IPS-11a (cell line): ENCODE results near the gene TSHZ2.

Experiments
- H3K4me3 ChIP-seq: one replicate; pipeline ENCODE4 v1.5.1; 2013; ENCODE audit warnings: low read depth, low read length, control low read depth

TSHZ2 gene

DNA sequence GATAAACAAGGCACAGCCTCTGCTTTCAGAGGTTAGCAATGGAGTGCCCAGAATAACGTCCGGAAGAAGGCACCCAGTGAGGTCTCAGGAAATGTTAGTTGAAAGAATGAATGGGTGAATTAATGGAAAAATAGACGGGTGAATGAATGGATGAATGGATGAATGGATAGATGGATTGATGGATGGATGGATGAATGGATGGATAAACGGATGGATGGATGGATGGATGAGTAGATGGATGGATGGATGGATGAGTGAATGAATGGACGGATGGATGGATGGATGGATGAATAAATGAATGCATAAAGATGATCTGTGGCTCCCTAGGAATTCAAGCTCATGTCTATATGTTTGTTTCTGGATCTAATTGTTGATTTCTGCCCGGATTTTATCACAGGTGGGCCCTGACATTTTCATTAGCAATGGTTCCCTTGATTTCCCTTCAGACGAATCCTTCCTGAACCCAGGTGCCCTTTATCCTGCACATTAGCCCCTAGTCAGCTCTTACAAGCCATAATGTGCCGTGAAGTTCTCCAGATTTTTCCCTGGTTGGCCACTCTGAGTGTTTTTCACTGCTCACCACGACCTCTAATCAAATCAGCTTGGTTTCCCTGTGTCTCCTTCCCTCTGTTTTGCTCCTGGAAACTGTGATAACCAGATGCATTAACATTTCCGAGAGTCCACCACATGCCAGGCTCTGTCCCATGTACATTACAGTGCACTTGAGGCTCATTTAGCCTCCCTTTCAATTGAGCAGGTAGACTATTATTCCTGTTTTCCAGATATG, 22.2 kb downstream of the TSHZ2 start:
- no peak overlapping the region for H3K4me3 ChIP-seq

DNA sequence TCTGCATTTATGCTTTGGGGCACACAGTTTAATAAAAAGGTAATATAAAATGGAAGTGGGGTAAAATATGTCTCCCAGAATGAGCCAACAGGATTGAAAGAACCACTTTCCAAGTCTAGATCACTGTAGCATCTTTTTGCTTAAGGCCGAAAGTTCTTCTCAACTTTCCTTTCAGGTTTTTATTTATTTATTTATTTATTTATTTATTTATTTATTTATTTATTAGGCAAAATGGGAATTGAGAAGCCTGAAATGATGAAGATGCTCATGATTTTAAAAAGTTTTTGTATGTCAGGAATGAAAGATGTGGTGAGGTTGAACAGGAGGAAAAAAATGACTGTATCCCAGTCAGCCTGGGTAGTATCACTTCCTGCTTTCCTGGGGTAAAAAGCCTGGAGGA, 24.0 kb downstream of the TSHZ2 start:
- no peak overlapping the region for H3K4me3 ChIP-seq

DNA sequence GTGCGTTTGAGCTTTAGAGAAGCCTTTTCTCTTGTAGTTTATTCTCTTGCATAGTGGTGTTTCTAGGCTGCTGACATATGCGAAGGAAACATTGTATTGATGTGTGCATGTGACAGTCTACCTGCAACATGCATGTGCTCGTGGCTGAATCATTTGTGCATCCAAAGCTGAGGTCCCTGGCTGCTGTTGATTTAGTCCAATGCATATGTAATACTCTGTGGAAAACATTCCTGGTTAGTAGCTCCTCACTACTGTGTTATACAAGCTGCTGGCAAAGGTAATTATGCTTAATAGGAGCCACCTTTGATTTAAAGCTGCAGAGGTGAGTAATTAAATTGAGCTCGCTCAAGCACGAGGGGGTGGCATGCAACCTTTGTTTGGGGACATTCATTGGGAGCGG, 24.5 kb downstream of the TSHZ2 start:
- no peak overlapping the region for H3K4me3 ChIP-seq

DNA sequence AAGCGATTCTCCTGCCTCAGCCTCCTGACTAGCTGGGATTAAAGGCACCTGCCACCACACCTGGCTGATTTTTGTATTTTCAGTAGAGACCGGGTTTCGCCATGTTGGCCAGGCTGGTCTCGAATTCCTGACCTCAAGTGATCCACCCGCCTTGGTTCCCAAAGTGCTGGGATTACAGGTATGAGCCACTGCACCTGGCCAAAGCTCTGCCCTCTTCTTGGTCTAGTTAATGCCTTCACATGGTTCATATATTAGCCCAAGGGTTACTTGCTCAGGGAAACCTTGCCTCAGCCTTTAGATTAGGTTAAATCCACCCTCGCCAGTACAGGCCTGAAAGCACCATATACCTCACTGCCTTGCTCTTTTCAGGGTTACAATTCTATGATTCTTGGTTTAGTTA, 26.1 kb downstream of the TSHZ2 start:
- no peak overlapping the region for H3K4me3 ChIP-seq

DNA sequence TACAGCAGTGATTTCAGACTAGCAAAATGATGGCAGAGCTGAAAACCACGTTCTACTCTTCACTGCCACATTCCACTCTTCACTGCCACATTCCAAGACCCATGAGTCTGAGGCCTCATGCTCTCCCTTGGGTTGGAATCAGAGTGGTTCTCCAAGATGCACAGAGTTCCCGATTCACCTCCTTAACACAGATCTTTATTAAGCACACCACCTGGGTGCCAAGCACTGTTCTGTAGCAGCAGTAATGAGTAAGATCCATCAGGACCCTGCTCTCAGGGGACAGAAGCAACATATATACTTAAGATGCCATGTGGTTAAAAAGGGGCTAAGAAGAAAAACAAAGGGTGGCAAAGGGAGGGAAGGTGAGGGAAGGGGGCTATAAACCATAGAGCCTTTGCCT, 26.9 kb downstream of the TSHZ2 start:
- H3K4me3 ChIP-seq = no peak overlapping the region

DNA sequence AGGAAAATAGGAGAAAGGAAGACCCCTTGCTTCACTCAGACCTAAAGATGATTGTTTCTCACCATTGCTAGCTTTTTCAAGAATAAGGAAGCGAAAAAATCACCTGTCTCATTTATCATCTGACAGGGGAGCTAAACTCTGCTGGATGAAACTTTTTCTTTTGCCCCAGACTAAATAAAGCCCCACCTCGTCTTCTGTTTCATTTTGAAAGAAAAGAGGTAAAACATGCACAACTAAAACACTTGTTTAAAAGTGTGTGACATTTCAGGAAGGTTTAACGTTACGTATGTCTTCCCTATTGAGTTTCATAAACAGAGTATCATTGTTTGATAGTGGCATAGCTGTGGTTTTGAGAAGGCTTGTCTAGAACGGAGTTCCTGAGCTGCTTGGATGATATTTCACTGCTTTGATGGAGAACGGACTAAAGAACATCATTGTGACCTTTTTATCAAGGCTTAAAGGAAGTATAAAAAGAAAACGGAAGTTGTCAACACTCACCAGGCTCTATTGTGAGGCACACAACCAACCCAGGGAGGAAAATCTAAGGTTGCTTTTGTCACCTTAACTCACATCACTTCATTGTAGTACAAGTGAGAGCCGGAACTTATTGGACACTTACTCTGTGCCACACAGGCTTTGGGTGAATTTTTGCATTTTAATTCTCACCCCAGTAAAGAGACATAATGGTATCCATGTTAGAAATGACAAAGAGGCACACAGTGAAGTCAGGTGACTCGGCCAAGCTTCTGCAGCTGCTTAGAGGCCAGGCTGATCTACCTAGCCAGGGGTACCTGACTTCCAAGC, 29.5 kb downstream of the TSHZ2 start:
- H3K4me3 ChIP-seq = no peak overlapping the region

DNA sequence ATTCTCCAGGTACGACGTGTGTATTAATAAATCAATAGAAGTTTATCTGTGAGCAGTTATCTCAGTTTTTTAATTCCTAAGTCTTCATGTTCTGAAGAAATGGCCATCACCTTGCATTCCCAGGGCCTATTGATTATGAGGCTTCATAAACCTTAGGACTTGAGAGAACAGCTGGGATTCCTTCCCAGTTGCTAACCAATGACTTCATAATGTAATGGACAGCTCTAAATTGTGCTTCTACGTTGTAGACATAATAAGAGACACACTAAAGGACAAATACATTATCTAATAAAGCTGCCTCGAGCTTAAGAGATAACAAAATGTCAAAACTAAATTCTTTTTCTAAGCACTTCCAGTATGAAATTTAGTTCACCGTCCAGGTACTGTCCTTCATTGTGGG, 30.6 kb downstream of the TSHZ2 start:
- H3K4me3 ChIP-seq = no peak overlapping the region

DNA sequence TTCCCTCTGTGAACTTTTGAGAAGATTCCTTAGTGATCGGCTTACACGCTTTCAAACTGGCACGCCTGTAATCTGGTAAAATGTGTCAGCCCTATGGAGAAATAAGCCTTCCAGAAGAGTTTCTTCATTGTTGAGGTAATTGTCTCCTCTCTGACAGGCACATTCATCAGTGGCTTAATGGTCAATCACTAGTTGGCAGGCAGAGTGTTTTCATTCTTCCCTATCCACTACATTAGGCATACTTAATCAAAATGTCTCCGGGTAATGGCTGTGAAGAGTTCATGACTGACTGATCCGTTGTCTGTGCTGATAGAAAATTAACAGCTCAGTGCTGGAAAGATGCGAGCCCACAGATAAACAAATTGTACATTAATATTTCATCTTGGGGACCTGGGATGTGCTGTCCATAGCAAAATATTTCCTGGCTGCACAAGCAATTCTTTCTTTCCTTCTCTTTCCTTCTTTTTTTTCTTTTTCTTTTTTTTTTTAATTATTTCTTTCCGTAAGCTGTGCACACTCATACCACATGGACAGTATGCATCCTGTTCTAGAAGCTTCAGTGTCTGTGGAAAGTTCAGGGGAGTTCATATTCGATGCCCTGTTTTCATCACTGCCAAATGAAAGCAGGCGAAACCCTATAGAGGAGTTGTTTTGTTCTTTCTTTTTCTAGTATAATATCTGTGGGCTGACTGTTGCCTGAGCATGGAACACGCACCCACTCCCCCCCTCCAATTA, 31.4 kb downstream of the TSHZ2 start:
- H3K4me3 ChIP-seq = no peak overlapping the region

DNA sequence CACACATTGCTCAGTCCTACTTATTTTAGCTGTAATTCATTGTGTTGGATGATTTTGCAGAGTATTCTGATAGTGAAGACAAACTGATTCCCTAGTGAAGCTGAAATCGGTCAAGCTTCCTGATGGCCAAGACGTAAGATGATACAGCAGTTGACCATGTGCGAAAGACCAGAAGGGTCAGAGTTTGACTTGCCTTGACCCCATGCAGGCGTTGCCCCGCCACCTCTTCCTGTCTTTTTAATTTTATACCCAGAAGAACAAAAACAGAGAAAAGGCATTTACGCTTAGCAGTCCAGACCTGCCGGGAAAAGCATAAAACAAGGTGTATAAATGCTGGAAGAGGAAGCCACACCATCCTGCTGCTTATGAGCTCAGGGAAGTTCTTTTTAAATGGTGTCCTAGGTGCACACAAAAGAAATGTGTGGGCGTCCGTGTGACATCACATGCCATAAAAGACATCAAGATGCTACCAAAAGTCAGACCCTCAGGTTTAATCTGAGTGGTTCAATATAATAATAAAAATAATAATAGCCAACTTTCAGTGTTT, 32.2 kb downstream of the TSHZ2 start:
- H3K4me3 ChIP-seq = no peak overlapping the region

DNA sequence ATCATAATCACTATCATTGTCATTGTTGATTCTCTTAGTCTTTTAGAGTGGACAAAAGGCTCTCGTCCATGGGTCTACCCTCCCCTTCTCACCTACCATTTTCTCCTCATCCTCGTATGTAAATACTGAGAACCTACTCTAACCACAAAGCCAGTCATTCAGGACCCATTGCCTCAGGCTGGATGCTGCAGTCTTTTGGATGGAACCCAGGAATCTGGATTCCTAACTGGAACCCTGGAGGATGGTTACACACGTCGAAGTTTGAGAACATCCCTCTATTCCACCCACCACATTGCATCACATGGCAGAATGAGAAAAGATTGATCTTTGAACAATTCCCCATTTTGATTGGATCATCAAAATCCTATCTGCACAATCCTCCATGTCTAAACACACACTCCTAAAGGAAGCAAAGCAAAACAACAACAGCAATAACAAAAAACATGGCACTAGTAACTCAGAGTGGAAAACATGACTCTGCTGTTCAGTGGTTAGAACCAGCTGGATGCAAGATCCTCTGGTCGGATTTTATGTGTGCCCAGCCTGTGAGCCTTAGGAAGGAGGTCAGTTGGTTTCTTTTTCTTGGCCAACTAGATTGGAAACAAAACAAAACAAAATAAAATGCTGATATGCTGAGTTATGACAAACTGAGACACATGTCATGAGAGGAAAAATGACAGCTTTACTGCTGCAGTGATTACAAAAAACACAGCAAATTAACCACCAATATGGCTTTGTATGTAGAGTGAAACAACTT, 38.0 kb downstream of the TSHZ2 start:
- H3K4me3 ChIP-seq = no peak overlapping the region

DNA sequence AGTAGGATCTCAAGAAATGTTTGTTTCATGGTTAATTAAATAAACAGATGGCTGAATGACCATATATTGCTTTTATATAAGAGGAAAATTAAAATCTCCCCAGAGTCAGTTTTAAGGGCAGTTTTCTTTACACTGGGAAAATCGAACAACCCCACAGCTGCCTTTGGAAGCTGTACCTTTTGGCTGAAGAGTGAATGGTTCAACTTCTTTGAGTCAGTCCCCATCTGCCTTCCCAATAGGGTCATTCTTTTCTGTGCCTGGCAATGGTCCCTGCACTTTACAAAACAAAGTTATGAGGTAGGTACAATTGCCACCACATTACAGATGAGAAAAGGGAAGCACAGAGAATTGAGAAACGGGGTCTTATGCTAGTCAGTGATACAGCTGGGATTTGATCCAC, 39.5 kb downstream of the TSHZ2 start:
- no peak overlapping the region for H3K4me3 ChIP-seq

DNA sequence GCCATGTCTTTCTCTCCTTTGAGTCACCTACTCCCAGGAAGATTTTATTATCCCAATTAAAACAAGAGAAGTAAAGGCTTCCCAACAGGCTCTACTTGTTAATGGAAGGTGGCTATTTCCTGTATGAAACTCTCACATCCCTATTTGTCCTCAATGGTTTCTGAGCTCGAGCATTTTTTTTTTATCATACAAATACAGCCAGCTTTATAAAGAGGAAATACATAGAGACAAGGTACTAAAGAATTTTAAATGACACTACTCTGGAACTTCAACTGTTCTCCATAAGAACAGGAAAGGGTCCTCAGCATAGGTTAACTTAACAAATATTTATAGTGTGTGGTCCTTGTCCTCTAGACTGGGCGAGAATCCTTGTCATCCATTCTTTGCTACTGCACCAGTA, 41.0 kb downstream of the TSHZ2 start:
- no peak overlapping the region for H3K4me3 ChIP-seq

DNA sequence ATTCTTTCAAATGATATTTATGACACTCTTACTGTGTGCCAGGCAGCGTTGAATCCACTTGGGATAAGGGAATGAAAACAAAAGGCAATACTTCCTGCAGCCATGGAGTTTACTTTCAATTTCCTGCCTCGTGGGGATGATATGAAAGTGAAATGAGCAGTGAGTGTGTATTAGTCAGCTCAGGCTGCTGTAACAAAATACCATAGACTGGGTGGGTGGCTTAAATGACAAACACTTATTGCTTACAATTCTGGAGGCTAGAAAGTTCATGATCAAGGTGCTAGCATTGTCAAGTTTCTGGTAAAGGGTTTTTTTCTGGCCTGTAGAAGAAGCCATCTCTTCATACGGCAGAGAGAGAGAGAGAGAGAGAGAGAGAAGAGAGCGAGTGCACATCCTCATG, 41.7 kb downstream of the TSHZ2 start:
- no peak overlapping the region for H3K4me3 ChIP-seq

DNA sequence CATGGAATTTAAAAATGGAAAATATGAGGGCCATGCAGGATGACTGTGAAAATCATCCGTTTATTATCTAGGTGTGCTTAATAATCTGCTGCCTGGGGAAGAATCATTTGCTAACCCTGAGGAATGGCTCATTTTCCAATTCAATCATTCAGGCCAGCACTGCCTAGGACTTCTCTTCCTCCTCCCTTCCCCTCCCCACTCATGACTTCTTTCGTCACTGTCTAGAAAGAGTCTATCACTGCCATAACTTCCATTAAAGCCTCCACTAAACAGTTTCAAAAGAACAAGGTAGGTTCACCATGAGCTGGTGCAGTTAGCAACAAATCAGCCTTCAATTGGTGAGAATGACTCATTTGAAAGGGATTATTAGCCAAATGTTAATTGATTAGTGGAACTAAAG, 43.9 kb downstream of the TSHZ2 start:
- H3K4me3 ChIP-seq = no peak overlapping the region

DNA sequence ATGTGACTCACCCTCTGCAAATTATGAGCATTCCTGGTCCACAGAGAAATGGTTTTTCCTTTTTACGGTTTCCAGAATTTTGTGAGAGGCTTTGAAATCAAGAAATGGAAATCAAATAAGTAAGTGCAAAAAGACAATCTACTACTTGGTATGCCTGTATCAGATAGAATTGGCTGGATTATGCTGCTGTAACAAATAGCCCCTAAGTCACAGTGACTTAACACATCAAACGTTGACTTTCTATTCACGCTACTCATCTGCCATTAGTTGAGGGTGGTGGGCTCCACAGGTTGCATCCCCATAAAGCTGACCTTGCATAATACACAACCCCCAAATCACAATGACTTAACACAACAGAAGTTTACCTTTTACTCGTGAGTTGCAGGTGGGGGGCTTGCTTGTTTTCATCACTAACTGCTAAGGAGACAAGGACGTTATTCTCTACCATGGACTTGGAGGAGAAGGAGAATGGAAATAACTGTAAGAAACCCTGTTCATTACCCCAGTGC, 44.4 kb downstream of the TSHZ2 start:
- H3K4me3 ChIP-seq = no peak overlapping the region

DNA sequence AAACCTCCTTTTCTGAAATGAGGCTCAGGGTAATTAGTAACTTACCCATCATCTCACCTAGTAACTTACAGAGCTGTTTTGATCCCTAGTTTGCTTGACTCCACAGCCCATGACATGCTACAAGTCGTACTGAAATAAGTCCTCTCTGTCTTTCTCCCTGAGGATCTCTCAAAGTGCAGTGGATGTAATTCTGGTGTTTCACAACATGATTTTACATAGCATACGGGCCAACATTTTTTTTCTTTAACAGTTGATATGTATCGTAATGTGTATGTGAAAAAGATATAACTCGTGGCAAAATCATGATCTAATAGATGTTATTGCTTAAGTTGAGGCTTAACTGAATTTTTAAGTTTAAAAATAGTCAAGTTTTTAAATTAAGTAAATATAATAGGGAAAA, 45.0 kb downstream of the TSHZ2 start:
- H3K4me3 ChIP-seq = no peak overlapping the region

DNA sequence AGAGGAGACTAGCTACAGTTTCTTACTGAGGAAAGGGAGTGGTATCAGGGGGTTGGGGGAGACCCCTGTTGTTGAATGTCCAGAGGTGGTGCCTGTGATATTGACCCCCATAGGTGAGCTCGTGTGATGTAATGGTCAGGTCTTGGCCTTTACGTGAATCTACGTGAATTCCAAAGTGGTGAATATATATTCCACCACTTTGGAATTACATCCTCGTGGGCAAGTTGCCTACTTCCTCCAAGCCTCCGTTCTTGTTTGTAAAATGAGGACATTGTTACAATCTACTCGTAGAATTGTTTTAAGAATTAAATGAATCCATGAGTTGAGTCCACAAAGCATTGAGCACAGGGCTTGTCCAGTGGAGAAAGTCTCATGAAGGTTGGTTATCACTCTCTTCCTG, 47.3 kb downstream of the TSHZ2 start:
- H3K4me3 ChIP-seq = no peak overlapping the region

DNA sequence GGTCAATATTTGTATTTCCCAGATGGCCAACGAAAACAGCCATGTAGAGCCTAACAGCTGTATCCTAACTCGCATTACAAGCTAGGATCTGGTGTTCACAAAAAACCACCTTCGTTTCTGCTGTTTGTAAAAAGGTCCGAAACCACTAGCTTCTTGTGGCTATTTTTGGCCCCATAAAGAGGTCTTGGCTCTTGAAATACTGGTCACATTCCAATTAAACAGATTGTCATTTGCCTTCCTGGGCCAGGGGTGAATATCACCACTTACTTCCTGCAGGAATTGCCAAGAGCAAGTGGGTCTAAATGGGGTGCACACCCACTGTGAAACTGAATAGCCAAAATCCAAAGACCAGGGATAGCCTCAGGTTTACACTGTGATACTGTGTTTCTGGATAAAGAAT, 48.2 kb downstream of the TSHZ2 start:
- H3K4me3 ChIP-seq = no peak overlapping the region

DNA sequence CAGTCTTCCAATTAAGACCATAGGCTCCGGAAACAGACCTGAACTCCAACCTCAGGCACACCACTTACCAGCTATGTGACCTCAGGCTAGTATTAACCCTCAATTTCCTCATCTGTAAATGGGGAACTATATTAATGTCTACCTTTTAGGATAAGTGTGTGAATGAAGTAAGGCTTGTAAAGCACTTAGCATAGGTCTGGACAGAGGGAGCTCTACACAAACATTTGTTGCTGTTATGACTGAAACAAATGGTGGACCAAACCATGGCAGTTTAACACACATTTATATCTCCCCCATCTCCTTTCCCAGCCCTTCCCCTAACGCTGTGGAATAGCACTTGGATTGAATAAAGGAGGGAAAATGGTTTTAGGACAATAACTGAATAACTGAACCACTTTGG, 48.7 kb downstream of the TSHZ2 start:
- H3K4me3 ChIP-seq = no peak overlapping the region

DNA sequence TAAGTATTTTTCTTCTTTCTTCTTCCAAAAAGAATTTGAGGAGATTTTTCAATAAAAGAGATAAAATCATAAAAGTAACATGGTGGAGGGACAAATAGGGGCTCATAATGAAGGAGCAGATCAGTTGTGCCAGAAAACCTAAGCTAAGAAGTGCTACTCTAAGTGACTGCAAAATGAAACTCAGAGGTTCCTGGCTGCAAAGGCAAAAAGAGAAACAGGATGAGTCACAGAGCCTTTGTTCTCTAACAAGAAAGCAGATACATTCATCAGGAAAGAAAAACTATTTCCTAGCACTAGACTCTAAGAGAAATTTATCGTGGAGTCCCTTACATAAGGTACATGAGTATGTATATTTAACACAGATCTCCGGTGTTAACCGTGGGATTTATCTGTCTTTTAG, 49.8 kb downstream of the TSHZ2 start:
- no peak overlapping the region for H3K4me3 ChIP-seq
